HG02885 (cell line): ENCODE results near the gene BICRAL.
"Not testable (repeated sequence)": the region's sequence is repeated elsewhere in the genome, so short reads cannot be mapped to it uniquely, and the experiment has no call there.

Experiments
- ATAC-seq: cut with Tn5 transposase; IDR thresholded peaks from one replicate; pipeline ENCODE4 v1.9.1; 2021; ENCODE audit warnings: mild to moderate bottlenecking; ENCODE audit not compliant: unreplicated experiment, poor library complexity

Gene BICRAL

DNA sequence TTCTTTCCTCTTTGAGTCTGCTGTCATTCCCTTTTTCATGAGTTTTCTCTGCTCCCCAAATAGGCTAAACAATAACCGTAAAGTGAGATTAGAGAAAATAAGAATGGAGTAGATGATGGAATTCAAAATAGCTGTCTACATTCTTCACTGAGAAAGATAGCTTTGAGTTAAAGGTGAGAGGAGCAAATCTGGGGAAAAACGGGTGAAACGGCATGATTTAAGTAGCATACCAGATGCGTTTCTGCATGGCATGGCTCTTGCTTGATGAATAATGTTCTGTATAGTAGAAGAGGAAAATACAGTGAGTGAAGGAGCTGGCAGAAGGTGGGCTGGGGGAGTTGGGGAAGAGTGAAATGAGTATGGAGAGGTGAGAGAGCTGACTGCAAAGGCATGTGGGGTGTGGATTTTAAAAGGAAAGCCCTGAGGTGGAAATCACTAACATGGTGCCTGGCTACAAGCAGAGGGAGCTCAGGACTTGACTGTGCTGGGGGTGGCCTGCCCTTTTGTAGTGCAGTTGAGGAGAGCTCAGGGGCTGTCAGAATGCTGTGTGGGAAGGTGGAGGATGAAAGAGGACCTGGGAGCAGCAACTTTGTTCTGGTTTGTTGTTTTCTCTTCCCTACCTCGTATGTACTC is 8.8 kb downstream of the BICRAL start:
- no peak for ATAC-seq

GRCh38 chr6:42791706-42792320 is 10.0 kb downstream of the BICRAL start:
- ATAC-seq, result no peak

- no peak for ATAC-seq
Measured at GRCh38 chr6:42795651-42796050, 13.8 kb downstream of the BICRAL start.

DNA sequence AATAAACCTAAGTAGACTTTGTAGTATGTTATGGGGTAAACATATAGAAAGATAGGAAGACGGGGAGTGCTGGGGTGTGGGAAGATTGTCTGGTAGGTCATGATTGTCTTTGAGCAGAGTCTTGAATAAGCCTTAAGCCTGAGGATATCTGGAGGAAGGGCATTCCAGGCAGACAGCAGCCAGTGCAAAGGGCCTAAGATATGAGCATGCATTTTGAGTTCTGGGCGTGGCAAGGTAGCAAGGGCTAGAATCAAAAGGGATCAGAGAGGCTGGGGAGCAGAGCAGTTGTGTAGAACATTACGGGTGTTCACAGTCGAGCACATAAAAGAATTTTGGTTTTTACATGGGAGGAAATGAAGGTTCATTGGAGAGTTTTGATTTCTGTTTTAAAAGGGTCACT is 14.3 kb downstream of the BICRAL start:
- no peak for ATAC-seq

GRCh38 chr6:42797696-42798095 is 15.8 kb downstream of the BICRAL start:
- not testable (repeated sequence) for ATAC-seq

- no peak for ATAC-seq
Measured at GRCh38 chr6:42805297-42805861, 23.5 kb downstream of the BICRAL start.

DNA sequence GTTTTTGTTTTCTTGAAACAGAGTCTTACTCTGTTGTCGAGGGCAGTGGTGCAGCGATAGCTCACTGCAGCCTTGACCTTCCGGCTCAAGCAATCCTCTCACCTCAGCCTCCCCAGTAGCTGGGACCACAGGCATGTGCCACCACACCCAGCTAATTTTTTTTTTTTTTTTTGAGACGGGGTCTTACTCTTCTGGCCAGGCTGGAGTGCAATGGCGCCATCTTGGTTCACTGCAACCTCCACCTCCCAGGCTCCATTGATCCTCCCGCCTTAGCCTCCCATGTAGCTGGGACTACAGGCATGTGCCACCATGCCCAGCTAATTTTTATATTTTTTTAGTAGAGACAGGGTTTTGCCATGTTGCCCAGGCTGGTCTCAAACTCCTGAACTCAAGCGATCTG is 24.5 kb downstream of the BICRAL start:
- ATAC-seq, result not testable (repeated sequence)

GRCh38 chr6:42808492-42809483 is 26.9 kb downstream of the BICRAL start:
- ATAC-seq, result no peak

GRCh38 chr6:42813074-42813645 is 31.3 kb downstream of the BICRAL start:
- no peak for ATAC-seq

- no peak for ATAC-seq
Measured at GRCh38 chr6:42813906-42814444, 32.1 kb downstream of the BICRAL start.

DNA sequence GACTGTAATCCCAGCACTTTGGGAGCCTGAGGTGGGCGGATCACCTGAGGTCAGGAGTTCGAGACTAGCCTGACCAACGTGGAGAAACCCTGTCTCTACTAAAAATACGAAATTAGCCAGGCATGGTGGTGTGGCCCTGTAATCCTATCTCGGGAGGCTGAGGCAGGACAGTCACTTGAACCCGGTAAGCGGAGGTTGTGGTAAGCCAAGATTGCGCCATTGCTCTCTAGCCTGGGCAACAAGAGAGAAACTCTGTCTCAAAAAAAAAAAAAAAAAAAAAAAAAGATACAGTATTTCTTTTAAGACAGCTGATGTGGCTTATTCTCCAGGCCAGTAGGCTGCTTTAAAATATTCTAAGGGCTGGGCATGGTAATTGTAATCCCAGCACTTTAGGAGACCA is 33.9 kb downstream of the BICRAL start:
- not testable (repeated sequence) for ATAC-seq

DNA sequence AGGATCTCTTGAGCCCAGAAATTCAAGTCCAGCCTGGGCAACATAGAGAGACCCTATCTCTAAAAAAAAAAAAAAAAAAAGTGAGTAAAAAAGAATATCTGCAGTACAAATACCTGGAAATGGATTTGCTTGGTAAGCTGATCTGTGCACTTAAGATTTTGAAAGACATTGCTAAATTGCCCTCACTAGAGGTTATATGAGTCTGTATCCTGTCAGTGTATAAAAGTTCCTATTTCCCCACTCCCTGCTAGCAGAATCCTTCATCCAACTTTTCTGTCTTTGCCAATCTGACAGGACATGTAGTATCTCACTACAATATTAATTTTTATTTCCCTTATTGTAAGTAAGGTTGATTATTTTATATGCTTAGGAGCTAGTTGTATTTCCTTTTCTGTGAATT is 36.1 kb downstream of the BICRAL start:
- no peak for ATAC-seq

DNA sequence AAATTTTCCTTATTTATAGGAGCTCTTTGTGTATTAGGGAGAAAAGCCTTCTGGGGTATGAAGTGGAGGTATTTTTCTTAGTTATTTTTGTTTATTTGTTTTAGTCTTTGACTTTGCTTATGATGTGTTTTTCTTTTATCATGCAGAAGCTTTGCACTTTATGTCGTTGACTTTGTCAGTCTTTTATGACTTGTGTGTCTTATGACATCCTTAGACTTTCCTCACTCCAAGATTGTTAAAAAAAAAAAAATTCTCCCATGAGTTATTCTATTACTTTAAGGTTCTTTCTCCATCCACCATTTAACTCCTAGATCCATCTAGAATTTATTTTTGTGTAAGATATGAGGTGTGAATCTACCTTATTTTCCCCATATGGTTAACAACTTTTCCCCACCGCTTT is 36.6 kb downstream of the BICRAL start:
- no peak for ATAC-seq

- ATAC-seq, result no peak
Measured at GRCh38 chr6:42818878-42819277, 37.0 kb downstream of the BICRAL start.

DNA sequence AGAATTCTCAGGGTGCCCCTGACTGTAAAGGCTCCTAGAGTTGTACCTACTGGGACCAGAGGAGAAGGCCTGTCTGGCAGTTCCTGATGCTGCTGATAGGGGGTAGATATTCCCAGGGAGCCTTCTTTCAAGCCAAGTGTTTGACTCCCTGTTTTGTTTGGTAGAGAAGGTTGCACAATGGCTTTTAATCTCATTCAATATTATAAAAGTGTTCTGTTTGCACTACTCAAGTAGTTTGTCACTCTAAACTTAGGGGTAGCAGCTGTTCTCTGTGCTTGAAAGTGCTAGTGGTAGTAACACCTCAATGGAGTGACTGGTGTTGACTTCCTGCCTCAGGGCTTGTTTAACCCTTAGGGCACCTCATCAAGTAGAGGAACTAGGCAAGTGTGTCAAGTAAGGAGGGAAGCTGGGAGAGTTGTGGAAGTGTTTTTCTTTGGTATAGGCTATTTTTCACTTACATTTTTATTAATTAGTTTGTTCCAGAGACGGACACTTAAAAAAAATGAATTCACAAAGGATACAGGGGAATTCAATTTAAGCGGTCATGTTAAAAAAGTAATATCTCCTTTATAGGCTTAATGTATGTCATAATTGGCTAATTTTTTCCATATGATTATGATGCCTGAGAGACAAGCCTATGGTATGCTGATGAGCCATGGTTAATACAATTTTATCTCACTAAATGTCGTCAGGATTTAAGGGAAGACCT is 38.1 kb downstream of the BICRAL start:
- ATAC-seq, result no peak

DNA sequence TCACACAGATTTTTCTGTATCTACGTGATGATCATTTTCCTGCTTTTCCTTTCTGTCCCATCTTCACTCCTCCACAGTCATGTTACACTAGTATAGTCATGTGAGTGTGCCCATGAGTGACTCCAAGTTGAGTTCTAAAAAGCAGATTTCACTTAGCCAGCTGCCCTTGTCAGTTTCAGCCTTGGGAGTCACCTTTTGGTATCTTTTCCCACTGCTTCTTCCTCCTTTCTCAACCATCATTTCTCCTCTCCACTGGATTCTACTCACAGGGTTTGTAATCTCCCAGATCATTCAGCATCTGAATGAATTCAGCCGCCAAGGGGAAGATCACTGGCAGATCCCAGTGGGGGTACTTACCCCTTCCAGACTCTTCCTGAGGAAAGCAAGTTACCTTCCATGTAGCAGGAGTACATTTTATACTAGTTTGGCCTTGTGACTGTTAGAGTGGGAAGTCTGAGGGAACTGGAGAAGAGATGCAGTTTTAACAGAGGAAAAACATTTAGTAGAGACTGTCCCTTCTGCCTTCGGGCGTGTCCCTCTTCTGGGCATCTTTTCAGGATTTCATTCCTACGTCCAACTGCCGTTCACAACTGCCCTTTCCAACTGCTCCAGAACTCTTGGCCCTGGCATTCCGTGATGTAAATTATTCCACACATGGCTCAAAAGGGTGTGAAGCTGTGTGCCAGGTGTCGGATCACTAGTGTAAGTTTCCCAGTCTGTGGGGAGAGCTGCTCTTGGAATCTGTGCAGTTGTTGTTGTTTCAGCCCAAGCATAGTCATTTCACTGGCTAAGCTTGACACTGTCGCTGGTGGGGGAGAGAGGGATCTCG is 38.9 kb downstream of the BICRAL start:
- ATAC-seq, result no peak

DNA sequence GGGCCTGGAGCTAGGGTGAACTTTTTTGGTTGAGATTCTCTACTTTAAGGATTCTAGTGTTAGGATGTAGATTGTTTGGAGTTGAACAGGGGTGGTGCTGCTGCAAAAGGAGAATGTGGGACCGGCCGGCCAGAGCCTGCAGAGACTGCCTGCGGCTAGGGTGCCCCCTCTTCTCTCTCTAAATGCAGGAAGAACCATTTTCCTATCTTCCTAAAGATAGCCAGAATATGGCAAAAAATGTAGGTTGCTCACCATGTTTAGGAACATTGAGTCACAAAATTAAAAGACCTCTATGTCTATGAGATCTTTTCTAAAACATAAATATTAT is 39.5 kb downstream of the BICRAL start:
- no peak for ATAC-seq

- no peak for ATAC-seq
Measured at GRCh38 chr6:42821846-42822245, 40.0 kb downstream of the BICRAL start.

- ATAC-seq, result no peak
Measured at GRCh38 chr6:42829561-42830092, 47.8 kb downstream of the BICRAL start.
